A204.1 (cell line): ENCODE measurements around the gene UBTD1.
"Not testable (repeated sequence)": the region's sequence is repeated elsewhere in the genome, so short reads cannot be mapped to it uniquely, and the experiment has no call there.

Experiments
- FAIRE-seq: peaks from 2 replicates; lab custom pipeline; 2012; peaks lifted over from hg19 to GRCh38; lab: Jason Lieb, UNC

Gene UBTD1

GRCh38 chr10:97515271-97515978, 16.7 kb downstream of the UBTD1 start:
- FAIRE-seq: no peak

DNA sequence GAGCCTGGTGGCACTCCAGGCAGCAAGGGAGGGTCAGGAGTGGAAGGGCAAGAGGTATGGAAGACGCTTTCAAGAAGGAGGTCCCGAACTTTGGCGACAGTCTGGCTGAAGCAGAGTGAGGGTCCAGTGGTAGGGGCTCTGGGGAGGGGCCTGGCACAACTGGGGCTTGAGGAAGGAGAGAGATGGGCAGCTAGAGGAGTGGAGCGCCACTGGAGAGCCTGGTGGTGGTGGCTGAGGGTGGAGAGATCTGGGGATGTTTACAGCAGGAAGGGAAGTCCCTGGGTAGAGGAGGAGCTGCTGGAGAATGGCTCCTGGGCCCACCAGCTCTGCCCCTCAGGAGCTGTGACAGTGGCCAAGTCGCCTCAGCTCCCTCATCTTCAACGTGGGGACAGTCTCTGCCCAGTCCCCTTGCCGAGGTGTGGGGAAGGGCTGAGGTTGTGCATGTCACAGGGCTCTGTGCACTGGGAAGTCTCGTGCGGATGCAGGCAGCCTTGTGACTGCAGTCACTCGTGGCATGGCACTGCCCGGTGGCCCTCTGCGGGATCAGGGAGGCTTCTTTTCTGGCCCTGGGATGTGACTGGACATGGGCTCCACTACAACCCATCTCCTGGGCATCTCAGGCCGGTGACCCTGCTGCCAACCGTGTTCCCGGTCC, 18.5 kb downstream of the UBTD1 start:
- no peak for FAIRE-seq

GRCh38 chr10:97517778-97518300, 19.1 kb downstream of the UBTD1 start:
- no peak for FAIRE-seq

- no peak for FAIRE-seq
Observed at GRCh38 chr10:97518301-97519043, 19.7 kb downstream of the UBTD1 start.

DNA sequence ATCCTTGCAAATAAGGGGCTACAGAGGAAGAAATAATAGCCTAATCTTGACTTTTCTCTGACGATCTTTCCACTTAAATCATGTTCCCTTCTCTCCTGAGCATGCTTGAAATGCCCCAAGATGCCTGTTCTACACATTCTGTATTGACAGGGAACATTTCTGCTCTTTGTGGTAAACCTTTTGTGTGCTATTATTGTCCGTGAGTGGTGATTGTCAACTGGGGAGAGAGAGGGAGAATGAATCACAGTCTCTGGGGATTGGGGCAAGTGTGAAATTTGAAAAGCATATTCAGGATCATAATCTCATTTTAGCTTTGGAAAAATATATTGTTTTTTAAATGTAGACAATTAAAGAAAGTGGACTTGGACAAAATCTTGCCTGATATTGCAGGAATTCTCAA, 20.6 kb downstream of the UBTD1 start:
- FAIRE-seq: no peak

GRCh38 chr10:97520520-97520919, 21.8 kb downstream of the UBTD1 start:
- FAIRE-seq: no peak

DNA sequence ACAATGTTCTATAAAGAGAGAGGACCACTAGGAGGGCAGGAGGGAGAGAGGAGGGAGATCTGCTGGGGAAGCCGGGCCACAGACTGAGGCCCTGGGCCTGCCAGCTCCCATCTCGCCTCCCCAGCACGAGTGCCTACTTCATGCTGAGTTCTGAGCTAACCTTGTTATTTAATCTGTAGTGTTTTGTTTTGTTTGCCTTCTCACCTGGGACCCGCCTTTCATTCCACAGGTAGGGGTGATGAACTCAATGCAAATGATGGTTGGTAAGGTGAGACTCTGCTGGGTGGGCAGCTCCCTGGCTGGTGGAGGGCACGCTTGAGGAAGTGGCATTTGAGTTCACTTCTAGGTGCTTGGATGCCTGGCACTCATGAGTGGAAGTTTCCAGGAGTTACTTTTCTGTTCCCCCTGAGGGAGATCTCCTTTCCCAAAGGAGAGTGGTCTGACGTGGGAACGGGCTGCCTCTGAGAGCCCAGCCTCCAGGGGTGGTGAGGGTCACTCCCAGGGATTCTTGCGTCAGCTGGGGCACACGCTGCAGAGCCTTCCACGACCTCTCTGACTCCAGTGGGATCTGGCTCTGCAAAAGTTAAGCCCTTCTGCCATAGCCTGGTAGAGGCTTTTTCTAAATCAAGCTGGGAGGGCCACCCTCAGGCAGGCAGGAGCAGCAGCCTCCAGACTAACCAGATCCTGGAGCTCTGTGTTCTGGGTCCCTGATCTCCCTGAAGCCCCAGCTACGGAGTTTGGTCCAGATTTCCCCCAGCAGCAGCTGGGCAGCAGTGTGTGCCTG, 22.4 kb downstream of the UBTD1 start:
- FAIRE-seq: no peak

GRCh38 chr10:97522071-97522470, 23.3 kb downstream of the UBTD1 start:
- no peak for FAIRE-seq

- no peak for FAIRE-seq
Observed at GRCh38 chr10:97522937-97523336, 24.2 kb downstream of the UBTD1 start.

- no peak for FAIRE-seq
Observed at GRCh38 chr10:97525086-97525485, 26.4 kb downstream of the UBTD1 start.

- FAIRE-seq: no peak
Observed at GRCh38 chr10:97525683-97526110, 27.0 kb downstream of the UBTD1 start.

- not testable (repeated sequence) for FAIRE-seq
Observed at GRCh38 chr10:97528876-97529275, 30.2 kb downstream of the UBTD1 start.

GRCh38 chr10:97529685-97530465, 31.2 kb downstream of the UBTD1 start:
- no peak for FAIRE-seq

DNA sequence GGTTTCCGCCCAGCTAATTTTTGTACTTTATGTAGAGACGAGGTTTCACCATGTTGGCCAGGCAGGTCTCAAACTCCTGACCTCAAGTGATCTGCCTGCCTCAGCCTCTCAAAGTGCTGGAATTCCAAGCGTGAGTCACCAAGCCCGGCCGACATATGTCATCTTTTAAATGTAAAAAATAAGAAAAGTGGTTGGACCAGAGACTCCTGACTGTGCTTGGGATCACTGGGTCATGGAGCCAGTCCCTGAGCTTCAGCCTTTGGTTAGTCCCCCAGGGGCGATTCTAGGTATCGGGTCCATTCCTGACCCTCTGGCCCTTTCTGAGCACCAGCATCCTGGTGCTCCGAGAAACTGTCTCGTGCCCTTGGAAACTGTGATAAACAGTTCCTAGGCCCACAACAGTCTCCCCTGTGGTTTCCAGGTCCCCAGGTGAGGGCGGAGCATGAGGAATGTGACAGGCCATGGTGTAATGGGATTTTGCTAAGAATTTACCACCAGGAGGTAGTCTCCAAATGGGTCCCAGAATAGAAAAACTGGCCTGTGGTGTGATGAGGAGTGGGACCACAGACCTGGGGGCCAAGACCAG, 32.8 kb downstream of the UBTD1 start:
- no peak for FAIRE-seq

- FAIRE-seq: no peak
Observed at GRCh38 chr10:97532935-97533671, 34.4 kb downstream of the UBTD1 start.

- FAIRE-seq: no peak
Observed at GRCh38 chr10:97533888-97534287, 35.2 kb downstream of the UBTD1 start.

- FAIRE-seq: no peak
Observed at GRCh38 chr10:97534746-97535367, 36.1 kb downstream of the UBTD1 start.

GRCh38 chr10:97537186-97537869, 38.6 kb downstream of the UBTD1 start:
- no peak for FAIRE-seq

- FAIRE-seq: no peak
Observed at GRCh38 chr10:97538411-97538810, 39.7 kb downstream of the UBTD1 start.
